DOHH2 (cell line): ENCODE measurements around the gene TMC4.

Source experiments
- EZH2phosphoT487 ChIP-seq: fragments of 200-600 bp; sonication (generic); IDR thresholded peaks from 2 replicates; pipeline ENCODE4 v1.6.1; 2017; ENCODE audit warnings: borderline replicate concordance, mild to moderate bottlenecking, antibody characterized with exemption, low read length, moderate library complexity, mixed read lengths
- TF ChIP-seq, protein P1 (sequence below): fragments of 200-600 bp; sonication (generic); IDR thresholded peaks from one replicate; pipeline ENCODE4 v1.5.1; 2014; ENCODE audit warnings: antibody characterized with exemption, mild to moderate bottlenecking, low read depth, low read length; ENCODE audit not compliant: poor library complexity, severe bottlenecking

DNA sequence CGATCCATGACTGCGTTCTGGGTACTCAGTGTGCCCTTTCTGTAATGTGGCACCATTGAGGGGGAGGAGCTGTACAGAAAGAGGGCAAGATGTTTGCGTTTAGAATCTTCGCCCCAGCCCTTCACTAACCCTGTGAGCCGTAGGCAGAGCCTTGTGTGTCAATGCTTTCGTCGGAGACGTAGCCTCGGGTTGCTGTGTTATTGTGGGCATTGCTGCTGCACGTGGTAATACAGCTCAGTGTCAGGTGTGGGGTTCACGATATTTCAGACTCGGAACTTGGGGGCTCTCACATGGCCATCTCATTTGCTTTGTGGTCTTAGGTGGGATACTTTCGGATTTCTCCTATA, 33.8 kb upstream of the TMC4 start:
- no peak for TF ChIP-seq EZH2phosphoT487
- TF ChIP-seq, protein P1, sequence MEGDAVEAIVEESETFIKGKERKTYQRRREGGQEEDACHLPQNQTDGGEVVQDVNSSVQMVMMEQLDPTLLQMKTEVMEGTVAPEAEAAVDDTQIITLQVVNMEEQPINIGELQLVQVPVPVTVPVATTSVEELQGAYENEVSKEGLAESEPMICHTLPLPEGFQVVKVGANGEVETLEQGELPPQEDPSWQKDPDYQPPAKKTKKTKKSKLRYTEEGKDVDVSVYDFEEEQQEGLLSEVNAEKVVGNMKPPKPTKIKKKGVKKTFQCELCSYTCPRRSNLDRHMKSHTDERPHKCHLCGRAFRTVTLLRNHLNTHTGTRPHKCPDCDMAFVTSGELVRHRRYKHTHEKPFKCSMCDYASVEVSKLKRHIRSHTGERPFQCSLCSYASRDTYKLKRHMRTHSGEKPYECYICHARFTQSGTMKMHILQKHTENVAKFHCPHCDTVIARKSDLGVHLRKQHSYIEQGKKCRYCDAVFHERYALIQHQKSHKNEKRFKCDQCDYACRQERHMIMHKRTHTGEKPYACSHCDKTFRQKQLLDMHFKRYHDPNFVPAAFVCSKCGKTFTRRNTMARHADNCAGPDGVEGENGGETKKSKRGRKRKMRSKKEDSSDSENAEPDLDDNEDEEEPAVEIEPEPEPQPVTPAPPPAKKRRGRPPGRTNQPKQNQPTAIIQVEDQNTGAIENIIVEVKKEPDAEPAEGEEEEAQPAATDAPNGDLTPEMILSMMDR = no peak
